Limb (tissue), 2 donors: ENCODE measurements around the gene FOXM1.
"Not testable (repeated sequence)": the region's sequence is repeated elsewhere in the genome, so short reads cannot be mapped to it uniquely, and the experiment has no call there.

Experiments used
- DNase-seq, 2 donors: peaks; one replicate each; pipeline ENCODE4 v3.0.0-alpha.2; 2016; ENCODE audit errors: extremely low spot score in 2 of 2

Gene FOXM1

DNA sequence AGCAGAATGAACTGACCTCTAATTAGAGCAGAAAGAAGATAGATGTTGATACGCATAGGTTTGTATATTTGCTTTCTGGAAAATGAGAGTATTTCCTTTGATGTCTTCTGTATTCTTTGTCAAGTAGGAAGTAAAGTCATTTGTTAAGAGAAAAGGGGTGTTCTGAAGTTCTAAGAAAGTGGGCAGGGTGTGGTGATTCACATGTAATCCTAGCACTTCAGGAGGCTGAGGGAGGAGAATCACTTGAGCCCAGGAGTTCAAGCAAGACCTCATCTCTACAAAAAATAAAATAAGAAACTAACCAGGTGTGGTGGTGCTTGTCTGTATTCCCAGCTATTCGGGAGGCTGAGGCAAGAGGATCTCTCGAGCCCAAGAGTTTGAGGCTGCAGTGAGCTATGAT is 2.9 kb upstream of the FOXM1 start:
- DNase-seq = no peak

DNA sequence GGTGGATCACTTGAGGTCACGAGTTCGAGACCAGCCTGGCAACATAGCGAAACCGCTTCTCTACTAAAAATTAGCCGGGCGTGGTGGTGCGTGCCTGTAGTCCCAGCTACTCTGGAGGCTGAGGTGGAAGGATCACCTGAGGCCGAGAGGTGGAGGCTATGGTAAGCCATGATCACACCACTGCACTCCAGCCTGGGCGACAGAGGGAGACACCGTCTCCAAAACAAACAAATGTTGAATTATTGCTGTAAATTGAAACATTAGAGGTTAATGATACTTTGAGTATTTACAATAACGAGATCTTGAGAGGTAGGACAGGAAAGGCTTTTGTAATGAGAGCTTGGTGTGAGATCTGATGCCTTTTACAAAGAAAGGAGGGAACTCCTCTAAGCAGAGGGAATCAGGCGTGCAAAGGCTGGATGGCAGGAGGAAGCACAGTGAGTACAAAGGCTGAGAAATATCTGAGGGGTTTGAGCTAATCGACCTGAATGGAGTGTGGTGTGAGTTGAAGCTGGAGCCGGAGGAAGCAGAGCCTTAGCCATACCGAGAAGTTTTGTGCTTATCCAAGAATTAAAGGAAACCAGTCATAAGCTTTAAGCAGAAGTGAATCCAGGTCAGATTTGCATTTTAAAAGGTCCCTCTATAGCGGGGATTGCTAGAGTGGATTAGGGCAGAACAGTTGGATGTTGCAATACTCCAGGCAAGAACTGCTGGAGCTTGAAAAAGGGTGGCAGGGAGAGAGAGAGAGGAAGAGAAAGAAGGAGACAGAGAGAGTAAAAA is 1.2 kb upstream of the FOXM1 start:
- no peak for DNase-seq

DNA sequence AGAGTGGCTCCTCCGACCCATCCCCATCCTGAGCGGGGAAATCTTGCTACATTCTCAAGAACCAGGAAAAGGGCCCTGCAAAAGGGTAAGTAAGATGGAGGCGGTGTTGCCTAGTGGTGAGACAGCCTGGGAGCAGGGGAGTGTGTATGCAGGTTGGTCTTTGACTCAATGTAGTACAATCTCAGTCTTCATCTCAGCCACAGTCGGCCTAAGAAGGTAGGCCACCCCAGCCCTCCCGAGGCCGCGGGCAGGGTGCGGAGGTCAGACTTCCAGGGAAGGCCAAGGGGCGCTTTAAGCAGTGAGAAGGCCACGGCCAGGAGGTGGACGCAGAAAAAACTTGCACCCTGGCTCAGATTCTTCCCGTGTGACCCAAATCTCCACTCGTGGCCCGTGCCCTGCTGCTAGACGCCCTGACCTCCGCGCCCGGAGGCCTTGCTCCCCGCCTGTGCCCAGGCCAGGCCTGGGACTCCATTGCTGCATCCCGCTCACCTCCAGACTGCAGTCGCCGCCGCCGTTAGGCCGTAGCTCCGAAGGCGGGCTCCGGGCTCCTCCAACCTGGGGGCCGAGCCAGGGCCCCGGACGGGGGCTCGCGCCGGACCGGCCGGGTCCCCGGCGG is 435 bp downstream of the FOXM1 start:
- DNase-seq = no peak

DNA sequence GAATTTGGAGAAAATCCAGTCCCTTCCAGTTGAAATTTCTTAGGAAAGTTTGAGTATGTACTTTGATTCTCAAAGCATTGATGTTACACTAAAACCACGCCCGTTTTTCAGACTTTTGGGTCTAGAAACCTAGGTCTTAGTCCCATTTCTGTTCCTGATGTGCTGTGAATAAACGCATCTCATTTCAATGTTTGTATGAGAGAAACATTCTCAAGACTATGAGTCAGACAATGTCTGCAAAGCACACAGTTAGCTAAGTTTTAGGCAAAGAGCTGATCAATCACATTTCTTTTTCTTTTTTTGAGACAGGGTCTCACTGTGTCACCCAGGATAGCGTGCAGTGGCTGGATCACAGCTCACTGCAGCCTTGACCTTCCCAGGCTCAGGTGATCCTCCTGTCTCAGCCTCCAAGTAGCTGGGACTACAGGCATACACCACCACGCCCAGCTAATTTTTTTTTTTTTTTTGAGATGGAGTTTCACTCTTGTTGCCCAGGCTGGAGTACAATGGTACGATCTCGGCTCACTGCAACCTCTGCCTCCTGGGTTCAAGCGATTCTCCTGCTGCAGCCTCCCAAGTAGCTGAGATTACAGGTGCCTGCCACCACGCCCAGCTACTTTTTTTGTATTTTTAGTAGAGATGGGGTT is 7.9 kb downstream of the FOXM1 start:
- DNase-seq = not testable (repeated sequence)

DNA sequence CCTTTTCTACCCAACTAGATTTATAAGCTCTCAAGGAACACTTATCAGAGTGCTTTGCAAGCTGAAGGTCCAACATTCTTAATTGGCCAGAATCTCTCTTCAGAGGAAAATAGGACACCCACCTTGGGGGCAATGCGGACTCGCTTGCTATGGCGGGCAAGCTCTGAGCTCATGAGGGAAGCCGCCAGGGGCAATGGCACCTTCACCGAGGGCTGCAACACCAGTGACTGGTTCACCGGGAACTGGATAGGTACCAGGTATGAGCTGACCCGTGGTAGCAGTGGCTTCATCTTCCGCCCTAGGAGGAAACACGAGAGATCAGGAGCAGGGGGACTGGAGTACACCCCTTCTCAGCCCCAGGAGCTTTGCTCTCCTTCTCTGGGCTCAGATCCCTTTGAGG is 12.8 kb downstream of the FOXM1 start:
- no peak for DNase-seq

DNA sequence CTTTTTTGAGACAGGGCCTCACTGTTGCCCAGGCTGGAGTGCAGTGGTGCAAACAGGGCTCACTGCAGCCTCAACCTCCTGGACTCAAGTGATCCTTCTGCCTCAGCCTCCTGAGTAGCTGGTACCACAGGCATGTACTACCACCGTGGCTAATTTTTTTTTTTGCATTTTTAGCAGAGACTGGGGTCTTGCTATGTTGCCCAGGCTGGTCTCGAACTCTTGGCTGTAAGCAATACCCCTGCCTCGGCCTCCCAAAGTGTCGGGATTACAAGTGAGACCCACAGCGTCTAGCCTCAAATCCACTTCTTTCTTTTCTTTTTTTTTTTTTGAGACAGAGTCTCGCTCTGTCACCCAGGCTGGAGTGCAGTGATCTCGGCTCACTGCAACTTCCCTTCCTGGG is 13.6 kb downstream of the FOXM1 start:
- not testable (repeated sequence) for DNase-seq

DNA sequence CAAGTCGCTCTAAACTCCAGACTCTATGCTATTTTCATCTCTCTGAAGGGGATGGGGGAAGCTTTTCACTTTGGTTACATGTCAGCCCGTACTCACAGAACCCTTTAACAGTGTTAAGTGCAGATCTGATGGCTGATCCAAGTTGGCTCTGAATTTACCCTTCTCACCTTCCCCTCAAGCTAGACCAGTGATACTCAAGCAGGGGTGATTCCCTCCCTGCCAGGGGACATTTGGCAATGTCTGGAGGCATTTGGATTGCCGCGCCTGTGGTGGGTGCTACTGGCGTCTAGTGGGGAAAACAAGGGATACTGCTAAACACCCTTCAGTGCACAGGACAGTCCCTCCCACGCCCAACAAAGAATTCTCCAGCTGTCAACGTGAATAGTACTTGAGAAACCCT is 14.1 kb downstream of the FOXM1 start:
- DNase-seq = no peak

DNA sequence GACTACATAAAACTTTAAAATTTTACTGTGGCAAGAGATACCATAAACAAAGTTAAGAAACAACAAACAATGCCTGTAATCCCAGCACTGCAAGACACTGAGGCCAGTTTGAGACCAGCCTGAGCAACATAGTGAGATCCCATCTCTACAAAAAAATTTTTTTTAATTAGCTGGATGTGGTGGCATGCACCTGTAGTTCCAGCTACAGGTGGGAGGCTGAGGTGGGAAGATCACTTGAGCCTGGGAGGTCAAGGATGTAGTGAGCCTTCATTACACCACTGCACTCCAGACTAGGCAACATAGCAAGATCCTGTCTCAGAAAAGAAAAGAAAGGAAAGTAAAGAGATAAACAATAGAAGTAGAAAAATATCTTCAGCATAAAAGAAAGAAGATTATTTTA is 16.8 kb downstream of the FOXM1 start:
- no peak for DNase-seq

DNA sequence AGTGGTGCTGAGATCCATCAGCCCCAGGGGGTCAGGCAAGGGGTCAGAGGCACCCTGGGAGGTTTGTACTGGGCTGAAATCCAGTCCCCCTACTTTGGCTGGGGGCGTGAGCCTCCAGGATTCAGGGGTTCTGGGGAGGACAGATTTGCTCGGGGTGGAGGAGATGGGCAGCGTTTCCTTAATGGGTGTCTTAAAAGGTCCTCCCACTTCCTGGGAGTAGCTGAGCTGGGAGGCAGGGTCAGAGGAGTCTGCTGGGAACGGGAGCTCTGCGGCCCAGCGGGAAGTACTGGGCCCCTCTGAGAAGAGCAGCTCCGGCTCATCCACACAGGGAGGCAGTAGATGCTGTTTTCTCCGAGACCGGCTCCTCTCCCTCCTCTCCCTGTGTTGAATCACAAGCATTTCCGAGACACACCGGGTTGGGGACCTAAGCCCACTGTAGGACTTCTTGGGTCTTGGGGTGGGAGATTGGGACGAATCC is 18.0 kb downstream of the FOXM1 start:
- no peak for DNase-seq

DNA sequence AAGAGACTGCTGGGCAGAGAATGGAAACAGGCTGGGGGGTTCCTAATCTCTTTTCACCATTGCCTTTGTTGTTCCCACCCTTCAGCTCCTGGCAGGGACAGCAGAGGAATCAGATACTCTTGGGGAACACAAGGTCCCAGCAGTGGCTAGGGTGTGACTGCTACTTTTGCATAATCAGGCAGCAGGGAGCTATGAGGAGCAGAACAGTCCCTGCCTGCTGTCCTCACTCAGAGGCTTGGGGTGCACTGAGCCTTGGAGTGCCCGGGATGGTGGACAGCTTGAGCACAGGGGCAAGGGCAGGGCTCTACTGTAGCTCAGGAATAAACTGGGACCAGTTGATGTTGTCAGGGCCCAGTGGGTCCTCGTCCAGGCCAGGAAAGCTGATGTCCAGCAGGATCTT is 18.6 kb downstream of the FOXM1 start:
- no peak for DNase-seq

DNA sequence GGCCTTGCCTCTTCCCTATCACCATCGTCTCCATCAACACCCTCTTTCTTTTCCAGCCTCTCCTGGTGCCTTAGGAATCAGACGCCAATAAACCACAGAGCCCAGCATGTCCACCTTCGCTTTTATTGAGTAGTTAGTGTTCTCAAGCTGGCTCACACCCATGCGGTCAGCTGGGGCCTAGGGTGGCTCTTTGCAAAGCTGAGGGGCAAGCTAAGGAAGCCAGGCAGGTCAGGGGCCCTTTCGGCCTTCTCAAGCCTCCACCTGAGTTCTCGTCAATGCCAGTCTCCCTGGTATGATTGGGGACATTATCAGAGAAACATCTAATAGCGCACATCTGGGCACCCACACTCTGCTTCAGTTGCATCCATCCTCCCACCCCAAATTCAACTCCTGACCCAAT is 19.4 kb downstream of the FOXM1 start:
- DNase-seq = no peak

DNA sequence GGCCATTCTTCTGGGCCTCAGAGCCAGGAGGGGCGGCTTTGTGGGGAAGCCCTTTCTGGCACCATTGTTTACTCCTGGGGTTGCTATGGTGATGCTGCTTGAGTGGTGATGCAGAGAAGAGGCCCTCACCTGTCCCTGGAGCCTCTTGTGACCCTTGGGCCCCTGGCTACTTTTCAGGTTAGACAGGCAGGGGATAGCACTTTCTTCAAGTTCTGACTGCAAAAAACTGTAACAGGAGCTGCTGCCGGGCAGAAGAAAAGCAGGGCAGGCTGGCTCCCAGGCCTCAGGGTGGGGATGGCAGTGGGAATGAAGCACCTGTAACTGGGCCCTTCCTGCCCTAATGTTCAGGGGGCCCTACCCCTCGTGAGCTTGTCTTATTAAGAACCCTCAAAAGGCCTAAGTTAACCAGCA is 19.9 kb downstream of the FOXM1 start, which contains the start of gene TEX52:
Gene TEX52 (minus strand): TSS at position 19 of the 411 bp plus-strand sequence. CDS start 13 bp downstream, at position 6.
- DNase-seq = no peak

DNA sequence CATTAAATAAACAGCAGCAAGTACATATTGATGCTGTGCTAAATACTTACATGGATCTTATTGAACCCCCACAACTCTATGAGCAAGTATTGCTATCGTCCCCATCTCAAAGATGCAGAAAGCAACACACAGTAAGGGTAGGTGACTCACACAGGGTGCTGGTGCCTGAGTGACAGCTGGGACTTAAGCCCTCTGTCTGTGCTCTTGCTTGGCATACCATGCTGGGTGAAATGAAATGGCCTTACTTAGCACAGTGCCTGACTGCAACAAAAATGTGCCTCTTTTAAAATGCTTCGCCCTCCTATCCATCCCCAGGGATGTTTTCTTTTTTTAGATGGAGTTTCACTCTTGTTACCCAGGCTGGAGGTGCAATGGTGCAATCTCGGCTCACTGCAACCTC is 20.9 kb downstream of the FOXM1 start:
- DNase-seq = no peak

DNA sequence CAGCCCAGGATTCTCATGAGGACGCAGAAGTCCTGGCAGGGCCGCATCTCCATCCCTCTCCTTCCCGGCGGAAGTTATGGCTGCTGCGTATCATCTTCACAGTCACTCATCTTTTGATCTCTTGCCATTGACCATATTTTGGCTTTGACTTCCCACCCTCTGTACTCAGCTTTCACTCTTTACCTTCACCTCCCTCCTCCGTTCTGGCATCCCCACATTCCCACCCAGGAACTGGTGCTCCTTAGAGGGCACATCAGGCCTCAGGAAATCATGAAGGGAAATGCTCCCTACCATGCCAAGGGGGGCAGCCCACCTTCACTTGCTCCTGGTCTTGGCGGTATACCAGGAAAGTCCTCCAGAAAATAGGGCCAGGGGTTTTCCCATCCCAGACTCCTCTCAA is 21.4 kb downstream of the FOXM1 start:
- no peak for DNase-seq

DNA sequence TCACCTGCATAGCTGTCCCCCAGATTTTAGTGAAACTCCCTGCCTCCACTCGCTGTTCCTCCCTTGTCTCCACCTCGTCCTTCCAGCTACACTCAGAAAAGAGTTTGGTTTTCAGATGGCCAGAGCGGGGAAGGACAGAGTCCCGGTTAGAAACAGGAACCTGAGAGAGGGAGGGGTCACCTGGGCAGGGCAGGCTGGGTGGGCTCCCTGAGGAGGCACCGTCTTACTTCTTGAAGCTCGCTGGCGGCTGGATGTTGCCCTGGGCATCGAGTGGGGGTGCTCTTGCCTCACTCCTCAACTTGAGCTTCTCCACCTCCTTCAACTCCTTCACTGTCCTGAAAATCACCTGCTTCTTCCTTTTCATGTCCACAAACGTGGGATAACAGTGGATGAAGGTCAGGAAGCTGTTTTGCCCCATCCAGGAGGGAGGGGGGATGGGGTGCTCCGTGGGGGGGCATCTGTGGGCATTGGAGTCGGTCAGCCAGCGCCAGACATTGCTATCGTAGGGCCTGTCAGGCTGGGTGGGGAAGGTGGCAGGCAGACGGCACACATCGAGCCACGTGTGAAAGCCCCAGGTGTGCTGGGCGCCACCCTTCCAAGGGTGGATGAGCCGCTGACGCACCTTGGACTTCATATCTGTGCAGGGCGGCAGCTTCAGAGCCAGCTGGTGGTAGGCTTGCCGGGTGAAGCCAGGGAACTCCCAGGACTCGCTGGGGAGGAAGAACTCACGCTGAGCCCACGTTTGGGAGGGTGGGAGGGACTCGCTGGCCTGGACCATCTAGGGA is 22.1 kb downstream of the FOXM1 start:
- DNase-seq = no peak

DNA sequence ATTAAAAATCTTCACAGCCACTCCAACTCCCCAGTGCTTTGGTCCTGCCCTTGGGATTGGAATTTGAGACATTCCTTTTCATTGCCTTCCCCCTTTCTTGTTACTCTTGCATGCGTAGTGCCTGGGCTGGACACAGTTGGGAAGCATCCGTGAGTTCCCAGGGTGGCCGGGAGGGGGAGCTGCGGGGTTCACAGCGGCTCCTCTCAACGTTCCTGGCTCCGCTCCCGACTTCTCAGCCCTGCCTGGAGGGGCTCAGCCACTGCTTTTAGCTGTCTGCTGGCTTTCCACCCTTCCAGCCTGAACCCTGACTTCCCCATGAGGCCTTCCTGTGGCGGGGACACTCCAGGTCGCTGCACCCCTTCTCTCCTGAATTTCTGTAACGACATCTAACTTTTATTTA is 23.3 kb downstream of the FOXM1 start:
- peak; percentile 86 to 90 for DNase-seq

DNA sequence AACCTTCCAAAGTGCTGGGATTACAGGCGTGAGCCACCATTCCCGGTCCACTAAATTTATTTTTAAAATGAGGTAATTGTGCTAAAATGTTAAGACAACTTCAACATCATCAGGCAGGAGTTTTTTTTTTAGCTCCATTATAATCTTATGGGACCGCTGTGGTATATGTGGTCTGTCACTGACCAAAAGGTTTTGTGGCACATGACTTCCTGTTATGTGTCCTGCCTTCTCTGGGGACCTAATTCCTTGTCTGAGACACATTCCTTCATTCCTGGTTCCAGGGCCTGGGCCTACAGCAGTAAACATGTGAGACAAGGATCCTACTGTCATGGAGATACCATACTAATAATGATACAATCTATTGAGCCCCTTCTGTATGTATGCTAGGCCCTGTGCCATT is 25.0 kb downstream of the FOXM1 start:
- DNase-seq = no peak

DNA sequence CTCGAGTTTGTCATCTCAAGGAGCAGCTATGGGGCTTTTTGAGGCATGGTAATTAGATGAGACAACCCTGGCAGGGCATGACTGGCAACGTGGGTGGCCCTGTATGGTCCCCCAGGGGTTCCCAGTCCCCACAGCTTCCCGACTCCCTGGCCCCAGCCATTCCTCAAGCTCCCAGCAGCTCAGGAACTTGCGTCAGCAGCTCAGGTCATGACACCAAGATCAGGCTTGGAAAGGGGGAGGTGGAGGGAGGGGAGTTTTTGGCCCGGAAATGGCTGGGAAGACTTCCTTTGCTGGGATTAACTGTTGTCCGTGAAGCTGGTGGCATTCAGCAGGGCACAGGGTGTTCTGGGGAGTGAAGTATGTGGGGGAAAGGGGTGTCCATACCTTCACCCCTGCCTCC is 31.7 kb downstream of the FOXM1 start:
- no peak for DNase-seq

DNA sequence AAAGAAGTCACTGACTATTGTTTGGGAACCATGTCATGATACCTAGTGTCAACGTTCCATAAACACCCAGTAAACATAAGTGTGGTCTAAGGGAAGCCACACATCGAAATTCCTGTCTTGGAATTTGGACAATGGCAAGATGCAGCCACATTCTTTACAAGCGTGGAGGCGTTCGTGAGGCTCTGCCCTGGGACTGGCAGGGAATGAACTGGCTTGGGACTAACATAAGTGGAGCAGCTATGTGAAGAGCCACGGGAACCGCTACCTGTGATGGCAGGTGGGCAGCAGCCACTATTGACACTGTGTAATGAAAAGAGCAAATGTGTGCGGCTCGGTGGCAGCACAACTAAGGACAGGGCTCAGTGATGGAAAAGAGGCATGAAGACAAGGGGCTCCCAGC is 32.2 kb downstream of the FOXM1 start:
- no peak for DNase-seq

DNA sequence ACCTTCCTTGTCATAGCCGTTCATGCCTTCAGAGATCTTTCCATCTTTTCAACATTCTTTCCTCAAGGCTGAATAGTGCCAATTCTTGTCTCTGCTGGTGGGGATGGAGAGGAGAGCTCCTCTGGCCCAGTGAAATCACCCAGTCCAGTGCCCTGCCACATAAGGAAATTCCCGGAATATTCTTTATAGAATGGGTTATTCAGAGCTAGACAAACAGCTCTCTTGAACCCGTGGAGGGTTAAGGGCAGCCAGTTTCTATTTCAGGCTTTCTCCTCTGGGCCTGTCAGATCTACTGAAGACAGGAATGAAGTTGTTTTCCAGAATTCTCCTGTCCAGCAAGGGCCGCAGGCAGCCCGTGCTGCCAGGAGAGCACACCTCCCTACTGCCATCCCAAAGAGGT is 34.0 kb downstream of the FOXM1 start:
- no peak for DNase-seq

DNA sequence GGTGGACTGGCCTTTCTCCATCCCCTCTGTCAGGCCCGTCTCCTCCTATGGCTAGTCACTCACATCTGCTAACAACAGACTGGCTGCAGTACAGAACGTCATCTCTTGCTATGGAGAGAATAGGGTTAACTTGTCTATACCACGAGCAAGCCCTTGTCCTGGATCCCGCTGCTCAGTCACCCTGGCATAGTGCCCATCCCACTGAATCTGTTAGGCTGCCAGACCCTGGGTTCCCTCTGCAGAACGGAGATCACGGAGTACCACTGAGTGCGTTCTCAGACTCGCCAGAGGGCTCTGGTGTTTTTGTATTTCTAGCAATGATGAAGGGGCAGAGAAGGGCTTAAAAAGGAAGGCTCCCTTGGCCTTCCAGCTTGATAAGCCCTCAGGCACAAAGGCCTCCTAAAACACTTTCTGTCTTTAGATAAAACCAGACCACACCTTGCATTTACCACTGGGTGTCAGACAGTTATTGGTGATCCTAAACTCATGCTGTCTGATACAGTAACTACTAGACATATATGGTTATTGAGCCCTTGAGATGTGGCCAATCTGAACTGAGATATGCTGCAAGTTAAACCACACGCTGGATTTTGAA is 35.8 kb downstream of the FOXM1 start:
- no peak for DNase-seq
